HCT116 (cell line): ENCODE results near the gene C7orf33. TPM values are rescaled to one million over a fixed set of nuclear protein-coding genes. Genes with fewer than 3 reads are reported as not detected.

Source experiments
- ATAC-seq: fragments of 200-7000 bp; cut with Tn5 transposase; 2 replicates; pipeline ENCODE4 v1.9.1; 2020; ENCODE audit warnings: mild to moderate bottlenecking, moderate library complexity
- BruUV-seq: library from RNA; stranded (reverse); fragments of 400-500 nt; replicated peaks from 2 replicates; lab custom pipeline; 2021; lab: Mats Ljungman, UMichigan
- CTCF ChIA-PET: fragments of 300-600 bp; sonication (Branson Sonifier 250); formaldehyde crosslinking; loops from one replicate; lab custom pipeline; 2021; ENCODE audit warnings: antibody characterized with exemption; lab: Charles Lee
- POLR2A ChIA-PET: fragments of 300-600, 350-600 bp; sonication (Branson Sonifier 250); formaldehyde crosslinking; loops from one replicate; lab custom pipeline; 2021; ENCODE audit warnings: antibody characterized with exemption; lab: Charles Lee
- RAD21 ChIA-PET, 2 experiments: fragments of 300-600 bp; sonication (Branson Sonifier 250); formaldehyde crosslinking; loops; one replicate each; lab custom pipeline; 2023; ENCODE audit warnings: low total read pairs in 2 of 2; ENCODE audit not compliant: uncharacterized antibody in 2 of 2, unreplicated experiment in 2 of 2, low non-redundant PET in 1 of 2; lab: Charles Lee
- DNase-seq: peaks from one replicate; pipeline ENCODE4 v3.0.0-alpha.2; 2010; ENCODE audit warnings: low read depth, low spot score
- H2AFZ ChIP-seq: fragments of 200-600 bp; shearing (Covaris generic), sonication (generic); 2 replicates; pipeline ENCODE4 v1.6.1; 2017; ENCODE audit warnings: low read depth, mixed run types, mixed read lengths, antibody characterized with exemption, low read length; ENCODE audit not compliant: poor library complexity, severe bottlenecking
- H3K27ac ChIP-seq: 2 replicates; pipeline ENCODE4 v1.5.1; 2012; ENCODE audit warnings: low read depth, low read length
- H3K27me3 ChIP-seq: fragments of 200-600 bp; sonication (generic); 2 replicates; pipeline ENCODE4 v1.6.1; 2016; ENCODE audit warnings: mixed run types, low read length, mixed read lengths; ENCODE audit not compliant: insufficient read depth
- H3K36me3 ChIP-seq, 2 experiments: fragments of 200-500 bp in 1 of 2; fragments of 200-600 bp in 1 of 2; sonication (Bioruptor generic) in 1 of 2; sonication (generic) in 1 of 2; 2 replicates each; pipeline versions ENCODE4 v1.5.1 to v1.6.1; 2014 to 2016; ENCODE audit warnings: low read length in 2 of 2, inconsistent platforms in 1 of 2, mixed read lengths in 1 of 2, mixed run types in 1 of 2; ENCODE audit not compliant: insufficient read depth in 2 of 2, control insufficient read depth in 1 of 2
- H3K4me1 ChIP-seq, 2 experiments: fragments of 200-600 bp in 1 of 2; sonication (generic) in 1 of 2; 2 replicates each; pipeline versions ENCODE4 v1.5.1 to v1.6.1; 2012 to 2017; ENCODE audit warnings: low read length in 2 of 2, inconsistent platforms in 1 of 2, mild to moderate bottlenecking in 1 of 2, mixed read lengths in 1 of 2, mixed run types in 1 of 2, moderate library complexity in 1 of 2; ENCODE audit not compliant: insufficient read depth in 2 of 2, control insufficient read depth in 1 of 2
- H3K4me2 ChIP-seq: fragments of 200-600 bp; sonication (generic); 2 replicates; pipeline ENCODE4 v1.6.1; 2017; ENCODE audit warnings: mixed run types, low read length, mixed read lengths
- H3K4me3 ChIP-seq, 2 experiments: fragments of 200-600 bp in 1 of 2; sonication (generic) in 1 of 2; replicated peaks in 1 of 2; 2 replicates each; pipeline ENCODE4 v1.5.1; 2011 to 2016; ENCODE audit warnings: low read length in 2 of 2, control low read depth in 1 of 2, low read depth in 1 of 2, mild to moderate bottlenecking in 1 of 2, mixed read lengths in 1 of 2, mixed run types in 1 of 2
- H3K79me2 ChIP-seq: fragments of 200-600 bp; sonication (generic); 2 replicates; pipeline ENCODE4 v1.6.1; 2017; ENCODE audit warnings: mild to moderate bottlenecking, mixed run types, low read length, moderate library complexity, mixed read lengths; ENCODE audit not compliant: insufficient read depth
- H3K9ac ChIP-seq: fragments of 200-600 bp; sonication (generic); 2 replicates; pipeline ENCODE4 v1.6.1; 2016; ENCODE audit warnings: low read length, mixed read lengths
- H3K9me2 ChIP-seq: fragments of 200-600 bp; sonication (generic), shearing (Covaris generic); 2 replicates; pipeline ENCODE4 v1.6.1; 2017; ENCODE audit warnings: mixed run types, mild to moderate bottlenecking, moderate library complexity; ENCODE audit not compliant: insufficient read depth
- H3K9me3 ChIP-seq, 2 experiments: fragments of 200-500 bp in 1 of 2; fragments of 200-600 bp in 1 of 2; sonication (Bioruptor generic) in 1 of 2; sonication (generic) in 1 of 2; 2 replicates each; pipeline ENCODE4 v1.6.1; 2014 to 2017; ENCODE audit warnings: low read length in 2 of 2, mixed read lengths in 2 of 2, inconsistent platforms in 1 of 2, low read depth in 1 of 2, mild to moderate bottlenecking in 1 of 2, mixed run types in 1 of 2, moderate library complexity in 1 of 2; ENCODE audit not compliant: control insufficient read depth in 1 of 2, insufficient read depth in 1 of 2
- H4K20me1 ChIP-seq: fragments of 200-600 bp; sonication (generic), shearing (Covaris generic); 2 replicates; pipeline ENCODE4 v1.6.1; 2017; ENCODE audit warnings: mixed run types, mild to moderate bottlenecking, moderate library complexity; ENCODE audit not compliant: insufficient read depth
- ATF3 ChIP-seq: IDR thresholded peaks from 2 replicates; pipeline ENCODE4 v1.6.1; 2012
- CTCF ChIP-seq, 3 experiments: fragments of 200-600 bp in 1 of 3; sonication (generic) in 1 of 3; IDR thresholded peaks in 2 of 3; conservative IDR thresholded peaks in 1 of 3; 2 replicates each; pipeline ENCODE4 v1.5.1; 2012 to 2017; ENCODE audit warnings: low read depth in 2 of 3, low read length in 2 of 3, antibody characterized with exemption in 1 of 3, borderline replicate concordance in 1 of 3, control low read depth in 1 of 3, mild to moderate bottlenecking in 1 of 3, mixed read lengths in 1 of 3, mixed run types in 1 of 3, moderate library complexity in 1 of 3; ENCODE audit not compliant: insufficient read depth in 1 of 3
- ELF1 ChIP-seq: IDR thresholded peaks from 2 replicates; pipeline ENCODE4 v1.6.1; 2012; ENCODE audit warnings: low read depth, borderline replicate concordance
- EZH2 ChIP-seq: fragments of 200-600 bp; sonication (generic); IDR thresholded peaks from 2 replicates; pipeline ENCODE4 v1.6.1; 2017; ENCODE audit warnings: antibody characterized with exemption, mixed run types
- SP1 ChIP-seq: IDR thresholded peaks from 2 replicates; pipeline ENCODE4 v1.6.1; 2012; ENCODE audit warnings: low read depth
- YY1 ChIP-seq: IDR thresholded peaks from 2 replicates; pipeline ENCODE4 v1.6.1; 2011; ENCODE audit warnings: low read length, low read depth, moderate library complexity, mild to moderate bottlenecking; ENCODE audit not compliant: insufficient replicate concordance; ENCODE audit errors: extremely low read depth
- ZBTB33 ChIP-seq: IDR thresholded peaks from 2 replicates; pipeline ENCODE4 v1.6.1; 2011; ENCODE audit warnings: mild to moderate bottlenecking, low read length, moderate library complexity; ENCODE audit not compliant: insufficient replicate concordance; ENCODE audit errors: extremely low read depth
- ZFX ChIP-seq: fragments of 450-650 bp; IDR thresholded peaks from 2 replicates; pipeline ENCODE4 v1.6.1; 2017
- ZNF274 ChIP-seq: fragments of 200-500 bp; sonication (Bioruptor generic); IDR thresholded peaks from 2 replicates; pipeline ENCODE4 v1.6.1; 2014; ENCODE audit warnings: mild to moderate bottlenecking, low read depth, low read length, inconsistent platforms
- intact Hi-C: fragments of 100-400 bp; cut with micrococcal nuclease; formaldehyde crosslinking; loops from 2 replicates; pipeline ENCODE4 v1.10.0; 2022
- total RNA-seq: library from RNA; stranded (reverse); gene quantifications from one replicate; pipeline ENCODE4 v1.2.1, GENCODE V29; 2021; ENCODE audit not compliant: unreplicated experiment

Gene C7orf33
- total RNA-seq, 1 experiment from 2014 or later, result not detected

- no peak for TF ChIP-seq ZFX
- no peak for TF ChIP-seq SP1
Observed at GRCh38 chr7:148607151-148607661, 16.6 kb downstream of the C7orf33 start (continued).

- DNase-seq, result no peak
- POLR2A ChIA-PET, result no interaction called here
Observed at GRCh38 chr7:148609045-148609725, 18.6 kb downstream of the C7orf33 start.

More at GRCh38 chr7:148609045-148609725, 18.6 kb downstream of the C7orf33 start:
- no peak overlapping the region for H3K4me3 ChIP-seq
- intact Hi-C loops, result no loop called here
- TF ChIP-seq EZH2, result no peak
- TF ChIP-seq YY1, result no peak
- TF ChIP-seq ATF3, result no peak
- TF ChIP-seq ELF1, result no peak
- no peak for TF ChIP-seq ZNF274
- no peak for TF ChIP-seq ZBTB33
- no peak for TF ChIP-seq CTCF (IDR thresholded peaks at IDR 0.05 in 2 of 3, conservative IDR thresholded peaks at IDR 0.05 in 1 of 3; ENCODE audit: borderline replicate concordance in 1 of 3, insufficient read depth in 1 of 3, low read depth in 2 of 3, low read length in 2 of 3)
- TF ChIP-seq, all 23 proteins: peak for 0
- H3K4me1 ChIP-seq, result no peaks in the 10 kb centered on the region
- no peak overlapping the region for H3K4me2 ChIP-seq
- ATAC-seq, result no peak
- H4K20me1 ChIP-seq, result no peaks in the 10 kb centered on the region
- no peak overlapping the region for H2AFZ ChIP-seq
- peaks cover 14% of the 10 kb centered on the region for H3K27me3 ChIP-seq
- RAD21 ChIA-PET, result no interaction called here
- BruUV-seq, result no TSS peak
- H3K27ac ChIP-seq, result no peak overlapping the region
- H3K36me3 ChIP-seq, result no peaks in the 10 kb centered on the region
- no peaks in the 10 kb centered on the region for H3K9me3 ChIP-seq
- no peak overlapping the region for H3K9ac ChIP-seq
- CTCF ChIA-PET, result no interaction called here
- H3K9me2 ChIP-seq, result no peaks in the 10 kb centered on the region
- no peaks in the 10 kb centered on the region for H3K79me2 ChIP-seq
